Ovary (tissue), 9 donors: ENCODE data around the gene BRWD1. TPM values are rescaled to one million over a fixed set of nuclear protein-coding genes. Genes with fewer than 3 reads are reported as not detected.

Source experiments
- DNase-seq, 5 donors: peaks; one replicate each; pipeline ENCODE4 v3.0.0-alpha.2; 2019 to 2020
- H3K27ac ChIP-seq, 2 donors: fragments of 200-600 bp; one replicate each; pipeline versions ENCODE4 v1.5.1 to v1.8.0; 2019 to 2022
- H3K27me3 ChIP-seq: fragments of 200-600 bp; one replicate; pipeline ENCODE4 v1.8.0; 2022
- H3K36me3 ChIP-seq: fragments of 200-600 bp; sonication (generic); one replicate; pipeline ENCODE4 v1.5.1; 2019
- H3K4me1 ChIP-seq: one replicate; pipeline ENCODE4 v1.8.1; 2013; ENCODE audit warnings: mild to moderate bottlenecking, moderate library complexity; ENCODE audit not compliant: insufficient read depth
- H3K4me3 ChIP-seq: fragments of 200-600 bp; sonication (generic); one replicate; pipeline ENCODE4 v1.5.1; 2017
- H3K9me3 ChIP-seq, 2 donors: fragments of 200-600 bp in 1 of 2; sonication (generic) in 1 of 2; one replicate each; pipeline versions ENCODE4 v1.5.1 to v1.8.1; 2013 to 2019; ENCODE audit warnings: mild to moderate bottlenecking in 1 of 2, moderate library complexity in 1 of 2
- EP300 ChIP-seq: sonication (generic); formaldehyde crosslinking; IDR thresholded peaks from one replicate; pipeline ENCODE4 v1.6.1; 2017; ENCODE audit warnings: antibody characterized with exemption
- POLR2A ChIP-seq: fragments of 450-650 bp; IDR thresholded peaks from one replicate; pipeline ENCODE4 v1.6.1; 2017; ENCODE audit warnings: antibody characterized with exemption, mild to moderate bottlenecking, moderate library complexity
- WGBS, 3 donors: extraction: QIAGEN DNeasy Blood & Tissue Kit in 1 of 3; methylation state at CpG; one replicate each; pipeline versions ENCODE4 v1.1.5 to v1.1.7; 2013 to 2017; 5-methylcytosine and 5-hydroxymethylcytosine counted together
- intact Hi-C, 4 donors: fragments of 100-400 bp; cut with DNase I; formaldehyde crosslinking; loops; one replicate each; pipeline versions ENCODE4 v1.11.0 to v1.15.1; 2022 to 2023
- polyA plus RNA-seq, 2 donors: library from polyadenylated mRNA; stranded (reverse); fragments of 200-250 nt in 1 of 2; fragments of 350-450 nt in 1 of 2; fragmentation: Illumina TruSeq in 1 of 2; extraction: RNeasy Lipid Tissue Mini Kit (QIAGEN cat#74804) in 1 of 2; gene quantifications; one replicate each; pipeline ENCODE4 v1.2.3, GENCODE V29; 2013 to 2014
- total RNA-seq, 7 donors: library from RNA; depleted of rRNA in 2 of 7; stranded (reverse); fragments of >200 nt in 2 of 7; fragmentation: NEBNext Ultra II Directional in 3 of 7; extraction: Animal tissue kit (Norgen Biotek cat#: 25700) in 3 of 7; gene quantifications; one replicate each; pipeline versions ENCODE4 v1.1.0 to v1.2.4, GENCODE V29; 2016 to 2023
- TF ChIP-seq, protein P1 (sequence below), 3 donors: fragments of 450-650 bp in 2 of 3; fragments of 200-600 bp in 1 of 3; IDR thresholded peaks; one replicate each; pipeline versions ENCODE4 v1.5.1 to v1.8.0; 2016 to 2022; ENCODE audit warnings: antibody characterized with exemption in 3 of 3, mild to moderate bottlenecking in 1 of 3
- donor health status: DM: no; HTN: no; CAD: no; lungs with moderate emphysema.
- donor health status: DM: no; HTN: no; CAD: no.
- donor health status: Bipolar disorder and iron deficiency.
- donor health status: DM: yes; HTN: yes; CAD: no.
- donor health status: DM: no; HTN: no; CAD: no.
- donor health status: DM: yes; HTN: yes; CAD: no.

BRWD1 gene
- total and polyA plus RNA-seq, 9 donors: 15.7 to 73.0 (median 49.6) TPM

DNA sequence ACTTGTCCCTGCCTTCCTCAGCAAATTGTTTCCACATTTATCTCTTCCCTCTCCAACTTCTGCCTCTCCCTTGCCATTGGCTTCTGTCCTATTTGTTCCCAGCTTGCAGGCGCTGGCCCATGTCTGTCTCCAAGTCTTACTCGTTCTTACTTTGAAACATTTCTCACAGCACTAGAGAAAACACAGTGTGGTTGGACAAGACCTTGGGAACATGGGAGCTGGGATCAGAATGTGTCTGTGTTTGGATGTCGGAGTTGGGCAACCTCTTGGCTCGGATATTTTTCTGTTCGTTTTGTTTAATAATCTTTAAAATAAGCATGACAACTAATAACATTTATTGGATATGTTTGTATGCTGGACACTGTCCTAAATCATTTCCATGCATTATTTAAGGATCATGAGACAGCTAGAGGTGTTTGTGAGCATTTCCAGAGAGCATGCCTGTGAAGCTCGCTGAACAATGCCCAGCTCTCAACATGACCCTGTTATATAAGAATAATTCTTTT is 5.9 kb upstream of the BRWD1 start:
- H3K27me3 ChIP-seq: no peaks in the 10 kb centered on the region
- H3K4me3 ChIP-seq: no peak overlapping the region
- no peak overlapping the region for H3K27ac ChIP-seq
- H3K4me1 ChIP-seq: no peaks in the 10 kb centered on the region
- intact Hi-C loops: loop anchor here in 2 of 4 donors (10.0 kb wide), 2 partner anchors 75 to 135 kb away; partner anchors contain the start of gene PSMG1 (in 1 of the 2)
- H3K36me3 ChIP-seq: no peaks in the 10 kb centered on the region
- H3K9me3 ChIP-seq: no peaks in the 10 kb centered on the region
- TF ChIP-seq EP300: no peak
- TF ChIP-seq, protein P1, sequence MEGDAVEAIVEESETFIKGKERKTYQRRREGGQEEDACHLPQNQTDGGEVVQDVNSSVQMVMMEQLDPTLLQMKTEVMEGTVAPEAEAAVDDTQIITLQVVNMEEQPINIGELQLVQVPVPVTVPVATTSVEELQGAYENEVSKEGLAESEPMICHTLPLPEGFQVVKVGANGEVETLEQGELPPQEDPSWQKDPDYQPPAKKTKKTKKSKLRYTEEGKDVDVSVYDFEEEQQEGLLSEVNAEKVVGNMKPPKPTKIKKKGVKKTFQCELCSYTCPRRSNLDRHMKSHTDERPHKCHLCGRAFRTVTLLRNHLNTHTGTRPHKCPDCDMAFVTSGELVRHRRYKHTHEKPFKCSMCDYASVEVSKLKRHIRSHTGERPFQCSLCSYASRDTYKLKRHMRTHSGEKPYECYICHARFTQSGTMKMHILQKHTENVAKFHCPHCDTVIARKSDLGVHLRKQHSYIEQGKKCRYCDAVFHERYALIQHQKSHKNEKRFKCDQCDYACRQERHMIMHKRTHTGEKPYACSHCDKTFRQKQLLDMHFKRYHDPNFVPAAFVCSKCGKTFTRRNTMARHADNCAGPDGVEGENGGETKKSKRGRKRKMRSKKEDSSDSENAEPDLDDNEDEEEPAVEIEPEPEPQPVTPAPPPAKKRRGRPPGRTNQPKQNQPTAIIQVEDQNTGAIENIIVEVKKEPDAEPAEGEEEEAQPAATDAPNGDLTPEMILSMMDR (IDR thresholded peaks at IDR 0.05): no peak
- TF ChIP-seq POLR2A: no peak
- WGBS, 3 donors: 65 to 68% (median 67%) methylated on average over 6 of the region's 6 CpGs
- DNase-seq: no peak

DNA sequence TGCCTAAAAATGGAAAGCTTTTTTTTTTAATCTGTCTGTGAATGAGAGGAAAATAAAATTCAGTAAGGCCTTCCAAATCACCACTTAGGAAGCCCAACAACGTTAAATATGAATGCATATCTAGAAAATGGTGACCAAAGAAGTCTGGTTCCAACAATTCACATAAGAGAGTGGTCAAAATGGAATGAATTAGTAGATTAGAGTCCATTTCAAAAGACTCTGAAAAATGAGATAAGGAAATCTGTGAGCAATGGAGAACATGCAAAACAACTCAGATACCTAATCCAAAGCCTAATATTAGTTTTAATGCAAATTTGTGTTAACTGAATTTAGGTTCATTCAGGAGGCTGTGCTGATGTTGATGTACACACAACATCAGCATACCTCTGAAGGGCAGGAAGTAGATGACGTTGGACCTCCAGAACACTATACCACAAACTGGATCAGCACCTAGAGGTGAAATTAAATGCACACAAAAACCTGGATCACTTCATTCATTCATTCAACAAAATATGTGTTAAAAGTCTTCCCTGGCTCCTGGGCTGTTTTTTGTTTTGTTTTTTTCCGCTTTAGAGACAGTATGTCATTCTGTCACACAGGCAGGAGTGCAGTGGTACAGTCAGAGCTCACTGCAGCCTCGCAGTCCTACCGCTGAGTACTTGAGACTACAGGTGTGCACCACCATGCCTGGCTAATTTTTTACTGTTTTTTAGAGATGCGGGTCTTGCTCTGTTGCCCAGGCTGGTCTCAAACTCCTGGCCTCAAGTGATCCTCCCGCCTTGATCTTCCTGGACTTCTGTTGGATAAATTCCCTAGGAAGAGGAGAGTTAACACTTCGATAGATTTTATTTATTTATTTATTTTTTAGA is 4.9 kb upstream of the BRWD1 start:
- Histone ChIP-seq H3K9me3 (no peaks in the 10 kb centered on the region), H3K27ac (no peak overlapping the region), H3K4me3 (no peak overlapping the region), H3K4me1 (no peaks in the 10 kb centered on the region), H3K27me3 (no peaks in the 10 kb centered on the region), H3K36me3 (no peaks in the 10 kb centered on the region)
- 77 to 83% (median 82%) methylated on average over 8 of the region's 8 CpGs for WGBS, 3 donors
- intact Hi-C loops: loop anchor here in 2 of 4 donors (10.0 kb wide), 2 partner anchors 76 to 134 kb away; partner anchors contain the start of gene PSMG1 (in 1 of the 2)
- TF ChIP-seq POLR2A (no peak), EP300 (no peak)
- TF ChIP-seq, protein P1 (IDR thresholded peaks at IDR 0.05): no peak
- no peak for DNase-seq

DNA sequence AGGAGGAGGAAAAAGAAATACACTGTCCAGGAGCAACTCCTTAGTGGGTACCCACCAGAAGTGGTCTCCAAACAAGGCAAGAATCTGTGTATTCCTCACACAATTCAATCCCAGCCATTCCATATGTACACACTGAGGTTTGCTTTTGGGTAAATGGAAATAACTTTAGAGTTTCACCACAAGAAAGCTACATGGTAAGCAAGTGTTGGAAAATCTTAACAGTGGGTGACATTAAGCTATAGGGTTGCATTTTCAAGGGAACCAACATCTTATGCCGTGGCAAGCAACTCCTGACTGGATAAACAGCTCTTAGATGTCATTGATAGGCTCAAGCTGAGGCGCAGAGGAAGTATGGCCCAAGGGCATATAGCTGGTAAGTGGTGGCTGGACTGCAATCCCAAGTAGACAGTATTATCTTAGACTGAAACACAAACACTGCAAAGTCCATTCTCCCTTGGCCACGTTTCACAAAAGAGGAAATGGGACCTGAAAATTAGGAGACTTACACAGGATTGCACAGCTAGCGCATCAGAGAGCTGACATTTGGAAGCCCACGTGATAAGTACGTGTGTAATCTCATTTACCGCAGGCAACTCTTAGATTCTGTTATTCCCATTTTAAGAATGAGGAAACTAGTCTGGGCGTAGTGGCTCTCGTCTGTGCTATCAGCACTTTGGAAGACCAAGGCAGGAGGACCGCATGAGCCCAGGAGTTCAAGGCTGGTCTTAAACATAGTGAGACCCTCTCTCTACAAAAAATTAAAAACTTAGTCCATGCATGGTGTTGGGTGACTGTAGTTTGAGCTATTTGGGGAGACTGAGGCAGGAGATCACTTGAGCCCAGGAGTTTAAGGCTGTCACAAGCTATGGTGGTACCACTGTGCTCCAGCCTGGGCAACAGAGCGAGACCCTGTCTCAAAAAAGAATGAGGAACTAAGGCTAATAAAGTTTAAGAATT is 4.0 kb upstream of the BRWD1 start:
- Histone ChIP-seq H3K4me1 (no peaks in the 10 kb centered on the region), H3K9me3 (no peaks in the 10 kb centered on the region), H3K36me3 (no peaks in the 10 kb centered on the region), H3K27me3 (no peaks in the 10 kb centered on the region), H3K27ac (no peak overlapping the region), H3K4me3 (no peak overlapping the region)
- no peak for DNase-seq
- WGBS, 3 donors: 74 to 79% (median 76%) methylated on average over 11 of the region's 11 CpGs
- intact Hi-C loops: loop anchor here in 2 of 4 donors (10.0 kb wide), 2 partner anchors 77 to 133 kb away; partner anchors contain the start of gene PSMG1 (in 1 of the 2)
- TF ChIP-seq EP300 (no peak), POLR2A (no peak)
- TF ChIP-seq, protein P1 (IDR thresholded peaks at IDR 0.05): no peak

DNA sequence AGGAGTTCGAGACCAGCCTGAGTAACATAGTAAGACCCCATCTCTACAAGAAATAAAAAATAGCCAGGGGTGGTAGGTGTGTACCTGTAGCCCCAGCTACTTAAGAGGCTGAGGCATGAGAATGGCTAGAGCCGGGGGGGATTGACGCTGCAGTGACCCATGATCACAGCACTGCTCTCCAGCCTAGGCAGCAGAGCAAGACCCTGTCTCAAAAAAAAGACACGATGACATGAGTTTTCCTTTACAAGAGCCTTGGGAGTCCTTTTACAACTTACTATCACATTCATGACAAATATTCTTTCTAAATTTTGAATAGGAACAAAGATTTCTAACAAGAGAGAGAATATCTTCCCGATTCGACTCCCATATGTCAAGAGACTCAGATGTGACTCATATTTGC is 3.3 kb upstream of the BRWD1 start:
- no peak for DNase-seq
- H3K27me3 ChIP-seq: no peaks in the 10 kb centered on the region
- no peaks in the 10 kb centered on the region for H3K9me3 ChIP-seq
- H3K27ac ChIP-seq: no peak overlapping the region
- H3K4me3 ChIP-seq: no peak overlapping the region
- TF ChIP-seq EP300 (no peak), POLR2A (no peak)
- TF ChIP-seq, protein P1 (IDR thresholded peaks at IDR 0.05): no peak
- H3K4me1 ChIP-seq: no peaks in the 10 kb centered on the region
- intact Hi-C loops: loop anchor here in 2 of 4 donors (10.0 kb wide), 2 partner anchors 78 to 132 kb away; partner anchors contain the start of gene PSMG1 (in 1 of the 2)
- 87 to 93% (median 91%) methylated on average over 6 of the region's 6 CpGs for WGBS, 3 donors
- H3K36me3 ChIP-seq: no peaks in the 10 kb centered on the region
